Breast epithelium (tissue), 3 donors: ENCODE measurements around the gene MOGAT2.

Source experiments
- CTCF ChIP-seq, 3 donors: fragments of 450-650 bp; IDR thresholded peaks; one replicate each; pipeline ENCODE4 v1.5.1; 2016 to 2017; ENCODE audit warnings: antibody characterized with exemption in 3 of 3, mild to moderate bottlenecking in 3 of 3, moderate library complexity in 3 of 3
- POLR2AphosphoS5 ChIP-seq, 3 donors: sonication (generic); formaldehyde crosslinking; IDR thresholded peaks; one replicate each; pipeline ENCODE4 v1.6.1; 2017; ENCODE audit warnings: antibody characterized with exemption in 3 of 3

- TF ChIP-seq CTCF (IDR thresholded peaks at IDR 0.05): no peak
- no peak for TF ChIP-seq POLR2AphosphoS5 (IDR thresholded peaks at IDR 0.05)
Observed at GRCh38 chr11:75735181-75735845, 17.7 kb downstream of the MOGAT2 start.
